ENCODE data around the gene SLC7A11.

The SLC7A11 gene

GRCh38 chr4:138242076-138242833 lies at the start of gene SLC7A11:
SLC7A11 (minus strand) TSS chr4:138242349; CDS start chr4:138242069, 280 bp downstream.
- DNase-seq (ENCODE audit: low read depth, low spot score), result peak; percentile 98
- peak within 1 kb of the TSS; percentile 97 for H3K27ac ChIP-seq

- no peak for DNase-seq (ENCODE audit: low read depth, low spot score)
- no peak overlapping the region for H3K27ac ChIP-seq
Measured at GRCh38 chr4:138291431-138291830, 49.3 kb upstream of the SLC7A11 start.

GRCh38 chr4:138290805-138291204 lies 48.7 kb upstream of the SLC7A11 start:
- DNase-seq (ENCODE audit: low read depth, low spot score), result no peak
- no peak overlapping the region for H3K27ac ChIP-seq

GRCh38 chr4:138279286-138279685 lies 37.1 kb upstream of the SLC7A11 start:
- no peak overlapping the region for H3K27ac ChIP-seq
- no peak for DNase-seq (ENCODE audit: low read depth, low spot score)

- DNase-seq (ENCODE audit: low read depth, low spot score), result no peak
- no peak overlapping the region for H3K27ac ChIP-seq
Measured at GRCh38 chr4:138277133-138277532, 35.0 kb upstream of the SLC7A11 start.

- peak overlapping the region; percentile 1 for H3K27ac ChIP-seq
- peak; percentile 27 for DNase-seq (ENCODE audit: low read depth, low spot score)
Measured at GRCh38 chr4:138275963-138276621, 33.9 kb upstream of the SLC7A11 start.

GRCh38 chr4:138275216-138275615 lies 33.1 kb upstream of the SLC7A11 start:
- no peak for DNase-seq (ENCODE audit: low read depth, low spot score)

GRCh38 chr4:138269175-138269574 lies 27.0 kb upstream of the SLC7A11 start:
- no peak for DNase-seq (ENCODE audit: low read depth, low spot score)
- H3K27ac ChIP-seq, result no peak overlapping the region

More at GRCh38 chr4:138275216-138275615, 33.1 kb upstream of the SLC7A11 start:
- H3K27ac ChIP-seq, result no peak overlapping the region

GRCh38 chr4:138267835-138268234 lies 25.7 kb upstream of the SLC7A11 start:
- H3K27ac ChIP-seq, result no peak overlapping the region
- no peak for DNase-seq (ENCODE audit: low read depth, low spot score)

- H3K27ac ChIP-seq, result no peak overlapping the region
- DNase-seq (ENCODE audit: low read depth, low spot score), result no peak
Measured at GRCh38 chr4:138266948-138267347, 24.8 kb upstream of the SLC7A11 start.

- H3K27ac ChIP-seq, result peak overlapping the region; percentile 31
- DNase-seq (ENCODE audit: low read depth, low spot score), result peak; percentile 26
Measured at GRCh38 chr4:138263247-138263816, 21.2 kb upstream of the SLC7A11 start.

- H3K27ac ChIP-seq, result peak overlapping the region; percentile 31
- no peak for DNase-seq (ENCODE audit: low read depth, low spot score)
Measured at GRCh38 chr4:138262469-138262868, 20.3 kb upstream of the SLC7A11 start.

GRCh38 chr4:138262030-138262429 lies 19.9 kb upstream of the SLC7A11 start:
- DNase-seq (ENCODE audit: low read depth, low spot score), result no peak
- peak overlapping the region; percentile 31 for H3K27ac ChIP-seq

- H3K27ac ChIP-seq, result peak overlapping the region; percentile 89
- DNase-seq (ENCODE audit: low read depth, low spot score), result peak; percentile 87
Measured at GRCh38 chr4:138259824-138260223, 17.7 kb upstream of the SLC7A11 start.

GRCh38 chr4:138259271-138259670 lies 17.1 kb upstream of the SLC7A11 start:
- DNase-seq (ENCODE audit: low read depth, low spot score), result peak; percentile 33
- H3K27ac ChIP-seq, result peak overlapping the region; percentile 89

- DNase-seq (ENCODE audit: low read depth, low spot score), result no peak
- no peak overlapping the region for H3K27ac ChIP-seq
Measured at GRCh38 chr4:138256608-138257007, 14.5 kb upstream of the SLC7A11 start.

GRCh38 chr4:138255917-138256597 lies 13.9 kb upstream of the SLC7A11 start:
- no peak overlapping the region for H3K27ac ChIP-seq
- DNase-seq (ENCODE audit: low read depth, low spot score), result no peak

GRCh38 chr4:138252551-138252950 lies 10.4 kb upstream of the SLC7A11 start:
- no peak for DNase-seq (ENCODE audit: low read depth, low spot score)
- H3K27ac ChIP-seq, result no peak overlapping the region

- no peak overlapping the region for H3K27ac ChIP-seq
- no peak for DNase-seq (ENCODE audit: low read depth, low spot score)
Measured at GRCh38 chr4:138251938-138252337, 9.8 kb upstream of the SLC7A11 start.

- no peak overlapping the region for H3K27ac ChIP-seq
- no peak for DNase-seq (ENCODE audit: low read depth, low spot score)
Measured at GRCh38 chr4:138249132-138249531, 7.0 kb upstream of the SLC7A11 start.

- no peak for DNase-seq (ENCODE audit: low read depth, low spot score)
- H3K27ac ChIP-seq, result no peak overlapping the region
Measured at GRCh38 chr4:138248058-138248457, 5.9 kb upstream of the SLC7A11 start.
